ENCODE data around the gene RFPL3. TPM values are rescaled to one million over a fixed set of nuclear protein-coding genes. Genes with fewer than 3 reads are reported as not detected.

RFPL3 gene
- polyA plus RNA-seq, 1 donor from 2014 or later: not detected

DNA sequence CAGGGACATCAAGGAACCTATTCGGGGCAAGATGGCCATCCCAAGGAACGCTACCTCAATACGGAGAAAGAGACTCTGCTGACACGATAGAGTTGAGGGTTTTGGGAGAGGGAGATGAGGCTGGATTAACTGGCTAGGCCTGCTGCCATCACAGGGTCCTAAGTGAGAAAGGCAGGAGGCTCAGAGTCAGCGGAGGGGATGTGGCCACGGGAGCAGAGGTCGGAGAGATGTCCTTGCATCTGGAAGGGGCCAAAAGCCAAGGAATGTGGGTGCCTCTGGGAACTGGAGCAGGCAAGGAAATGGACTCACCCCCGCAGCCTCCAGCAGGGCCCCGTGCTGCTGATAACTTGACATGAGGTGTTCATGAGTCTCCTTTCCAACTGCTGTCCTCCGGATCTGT, 31.0 kb upstream of the RFPL3 start:
- H3K9me2 ChIP-seq (ENCODE audit: insufficient read depth, low read length): no peaks in the 10 kb centered on the region
- no peak overlapping the region for H3K9ac ChIP-seq (ENCODE audit: low read length)
- H3K27ac ChIP-seq (ENCODE audit: low read length): no peak overlapping the region
- TF ChIP-seq EZH2 (IDR thresholded peaks at IDR 0.05; ENCODE audit: borderline replicate concordance, insufficient read depth, low read length, poor library complexity, severe bottlenecking) (no peak), EP300 (conservative IDR thresholded peaks at IDR 0.05; ENCODE audit: poor library complexity, severe bottlenecking) (no peak), SMC3 (conservative IDR thresholded peaks at IDR 0.05; ENCODE audit: poor library complexity) (no peak), POLR2AphosphoS5 (IDR thresholded peaks at IDR 0.05) (no peak), RAD21 (conservative IDR thresholded peaks at IDR 0.05) (no peak), MXI1 (conservative IDR thresholded peaks at IDR 0.05; ENCODE audit: poor library complexity, severe bottlenecking) (no peak), TAF1 (IDR thresholded peaks at IDR 0.05; ENCODE audit: low read depth) (no peak)
- TF ChIP-seq, protein P1, sequence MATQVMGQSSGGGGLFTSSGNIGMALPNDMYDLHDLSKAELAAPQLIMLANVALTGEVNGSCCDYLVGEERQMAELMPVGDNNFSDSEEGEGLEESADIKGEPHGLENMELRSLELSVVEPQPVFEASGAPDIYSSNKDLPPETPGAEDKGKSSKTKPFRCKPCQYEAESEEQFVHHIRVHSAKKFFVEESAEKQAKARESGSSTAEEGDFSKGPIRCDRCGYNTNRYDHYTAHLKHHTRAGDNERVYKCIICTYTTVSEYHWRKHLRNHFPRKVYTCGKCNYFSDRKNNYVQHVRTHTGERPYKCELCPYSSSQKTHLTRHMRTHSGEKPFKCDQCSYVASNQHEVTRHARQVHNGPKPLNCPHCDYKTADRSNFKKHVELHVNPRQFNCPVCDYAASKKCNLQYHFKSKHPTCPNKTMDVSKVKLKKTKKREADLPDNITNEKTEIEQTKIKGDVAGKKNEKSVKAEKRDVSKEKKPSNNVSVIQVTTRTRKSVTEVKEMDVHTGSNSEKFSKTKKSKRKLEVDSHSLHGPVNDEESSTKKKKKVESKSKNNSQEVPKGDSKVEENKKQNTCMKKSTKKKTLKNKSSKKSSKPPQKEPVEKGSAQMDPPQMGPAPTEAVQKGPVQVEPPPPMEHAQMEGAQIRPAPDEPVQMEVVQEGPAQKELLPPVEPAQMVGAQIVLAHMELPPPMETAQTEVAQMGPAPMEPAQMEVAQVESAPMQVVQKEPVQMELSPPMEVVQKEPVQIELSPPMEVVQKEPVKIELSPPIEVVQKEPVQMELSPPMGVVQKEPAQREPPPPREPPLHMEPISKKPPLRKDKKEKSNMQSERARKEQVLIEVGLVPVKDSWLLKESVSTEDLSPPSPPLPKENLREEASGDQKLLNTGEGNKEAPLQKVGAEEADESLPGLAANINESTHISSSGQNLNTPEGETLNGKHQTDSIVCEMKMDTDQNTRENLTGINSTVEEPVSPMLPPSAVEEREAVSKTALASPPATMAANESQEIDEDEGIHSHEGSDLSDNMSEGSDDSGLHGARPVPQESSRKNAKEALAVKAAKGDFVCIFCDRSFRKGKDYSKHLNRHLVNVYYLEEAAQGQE (IDR thresholded peaks at IDR 0.05; ENCODE audit: borderline replicate concordance): no peak
- TF ChIP-seq, protein P2, sequence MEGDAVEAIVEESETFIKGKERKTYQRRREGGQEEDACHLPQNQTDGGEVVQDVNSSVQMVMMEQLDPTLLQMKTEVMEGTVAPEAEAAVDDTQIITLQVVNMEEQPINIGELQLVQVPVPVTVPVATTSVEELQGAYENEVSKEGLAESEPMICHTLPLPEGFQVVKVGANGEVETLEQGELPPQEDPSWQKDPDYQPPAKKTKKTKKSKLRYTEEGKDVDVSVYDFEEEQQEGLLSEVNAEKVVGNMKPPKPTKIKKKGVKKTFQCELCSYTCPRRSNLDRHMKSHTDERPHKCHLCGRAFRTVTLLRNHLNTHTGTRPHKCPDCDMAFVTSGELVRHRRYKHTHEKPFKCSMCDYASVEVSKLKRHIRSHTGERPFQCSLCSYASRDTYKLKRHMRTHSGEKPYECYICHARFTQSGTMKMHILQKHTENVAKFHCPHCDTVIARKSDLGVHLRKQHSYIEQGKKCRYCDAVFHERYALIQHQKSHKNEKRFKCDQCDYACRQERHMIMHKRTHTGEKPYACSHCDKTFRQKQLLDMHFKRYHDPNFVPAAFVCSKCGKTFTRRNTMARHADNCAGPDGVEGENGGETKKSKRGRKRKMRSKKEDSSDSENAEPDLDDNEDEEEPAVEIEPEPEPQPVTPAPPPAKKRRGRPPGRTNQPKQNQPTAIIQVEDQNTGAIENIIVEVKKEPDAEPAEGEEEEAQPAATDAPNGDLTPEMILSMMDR (IDR thresholded peaks at IDR 0.05; ENCODE audit: poor library complexity, severe bottlenecking): no peak
- H3K27me3 ChIP-seq (ENCODE audit: insufficient read depth, low read depth, low read length): no peaks in the 10 kb centered on the region
- no peak overlapping the region for H3K4me2 ChIP-seq (ENCODE audit: low read length)
- no peaks in the 10 kb centered on the region for H3K9me3 ChIP-seq (ENCODE audit: low read length)
- no peak overlapping the region for H3K4me3 ChIP-seq (ENCODE audit: low read length)
- H3K79me2 ChIP-seq (replicated peaks; ENCODE audit: insufficient read depth, low read length): no peaks in the 10 kb centered on the region
- no peak overlapping the region for H2AFZ ChIP-seq (ENCODE audit: low read depth, low read length)
- no peaks in the 10 kb centered on the region for H3K36me3 ChIP-seq (ENCODE audit: insufficient read depth, low read length)
- no peaks in the 10 kb centered on the region for H4K20me1 ChIP-seq (ENCODE audit: insufficient read depth)
- no peaks in the 10 kb centered on the region for H3F3A ChIP-seq (ENCODE audit: insufficient read depth, low read length, poor library complexity, severe bottlenecking)

DNA sequence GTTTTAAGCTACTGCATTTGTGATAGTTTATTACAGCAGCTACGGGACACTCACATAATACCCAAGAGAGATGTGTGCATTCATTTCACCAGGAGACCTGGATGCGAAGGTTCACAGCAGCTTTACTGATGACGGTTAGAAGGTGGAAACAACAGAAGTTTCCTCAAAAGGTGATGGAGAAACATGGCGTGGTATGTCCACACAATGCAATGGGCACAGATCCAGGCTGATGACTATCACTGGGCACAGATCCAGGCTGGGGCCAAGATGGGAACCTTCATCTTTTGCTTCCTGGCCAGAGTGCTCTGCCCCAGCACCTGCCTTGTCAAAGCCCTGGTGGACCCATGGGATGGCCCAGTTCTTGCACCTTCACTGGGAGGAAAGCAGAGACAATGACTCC, 30.6 kb upstream of the RFPL3 start:
- TF ChIP-seq, protein P2 (IDR thresholded peaks at IDR 0.05; ENCODE audit: poor library complexity, severe bottlenecking): no peak
- no peak for TF ChIP-seq MXI1 (conservative IDR thresholded peaks at IDR 0.05; ENCODE audit: poor library complexity, severe bottlenecking)
- no peak for TF ChIP-seq SMC3 (conservative IDR thresholded peaks at IDR 0.05; ENCODE audit: poor library complexity)
- TF ChIP-seq EP300 (conservative IDR thresholded peaks at IDR 0.05; ENCODE audit: poor library complexity, severe bottlenecking): no peak
- TF ChIP-seq, protein P1 (IDR thresholded peaks at IDR 0.05; ENCODE audit: borderline replicate concordance): no peak
- no peak for TF ChIP-seq EZH2 (IDR thresholded peaks at IDR 0.05; ENCODE audit: borderline replicate concordance, insufficient read depth, low read length, poor library complexity, severe bottlenecking)
- TF ChIP-seq RAD21 (conservative IDR thresholded peaks at IDR 0.05): no peak
- TF ChIP-seq POLR2AphosphoS5 (IDR thresholded peaks at IDR 0.05): no peak
- no peak for TF ChIP-seq TAF1 (IDR thresholded peaks at IDR 0.05; ENCODE audit: low read depth)
- Histone ChIP-seq H3K27ac (ENCODE audit: low read length) (no peak overlapping the region), H3K9ac (ENCODE audit: low read length) (no peak overlapping the region), H3K4me3 (ENCODE audit: low read length) (no peak overlapping the region), H3K36me3 (ENCODE audit: insufficient read depth, low read length) (no peaks in the 10 kb centered on the region), H3K27me3 (ENCODE audit: insufficient read depth, low read depth, low read length) (no peaks in the 10 kb centered on the region), H3K79me2 (replicated peaks; ENCODE audit: insufficient read depth, low read length) (no peaks in the 10 kb centered on the region), H3K4me2 (ENCODE audit: low read length) (no peak overlapping the region), H3K9me2 (ENCODE audit: insufficient read depth, low read length) (no peaks in the 10 kb centered on the region), H4K20me1 (ENCODE audit: insufficient read depth) (no peaks in the 10 kb centered on the region), H3F3A (ENCODE audit: insufficient read depth, low read length, poor library complexity, severe bottlenecking) (no peaks in the 10 kb centered on the region), H2AFZ (ENCODE audit: low read depth, low read length) (no peak overlapping the region), H3K9me3 (ENCODE audit: low read length) (no peaks in the 10 kb centered on the region)
